Lung (tissue), 12 donors: Measurements from ENCODE around the gene PLCB2. TPM values are rescaled to one million over a fixed set of nuclear protein-coding genes. Genes with fewer than 3 reads are reported as not detected.

Experiments
- ATAC-seq: fragments of 200-7000 bp; cut with Tn5 transposase; one replicate; pipeline ENCODE4 v1.9.1; 2020; ENCODE audit warnings: moderate number of reproducible peaks; ENCODE audit not compliant: insufficient read depth, low FRiP score
- DNase-seq, 3 donors: peaks; one replicate each; pipeline ENCODE4 v3.0.0-alpha.2; 2013 to 2017
- H3K27ac ChIP-seq, 2 donors: one replicate each; pipeline ENCODE4 v1.5.1; 2013; ENCODE audit warnings: mild to moderate bottlenecking in 2 of 2, moderate library complexity in 2 of 2, control low read depth in 1 of 2, inconsistent platforms in 1 of 2, low read depth in 1 of 2, low read length in 1 of 2
- H3K27me3 ChIP-seq, 3 donors: one replicate each; pipeline ENCODE4 v1.5.1; 2013; ENCODE audit warnings: low read length in 2 of 3; ENCODE audit not compliant: control insufficient read depth in 3 of 3, insufficient read depth in 3 of 3
- H3K36me3 ChIP-seq, 4 donors: one replicate each; pipeline ENCODE4 v1.5.1; 2013; ENCODE audit warnings: low read length in 4 of 4, mild to moderate bottlenecking in 1 of 4, moderate library complexity in 1 of 4; ENCODE audit not compliant: control insufficient read depth in 4 of 4, insufficient read depth in 4 of 4
- H3K4me1 ChIP-seq, 5 donors: one replicate each; pipeline ENCODE4 v1.5.1; 2013; ENCODE audit warnings: low read length in 5 of 5, mild to moderate bottlenecking in 2 of 5, moderate library complexity in 1 of 5; ENCODE audit not compliant: control insufficient read depth in 5 of 5, insufficient read depth in 5 of 5
- H3K4me3 ChIP-seq: one replicate; pipeline ENCODE4 v1.5.1; 2013; ENCODE audit warnings: mild to moderate bottlenecking, control low read depth, moderate library complexity
- H3K9ac ChIP-seq, 2 donors: one replicate each; pipeline ENCODE4 v1.5.1; 2013; ENCODE audit warnings: low read length in 2 of 2, control low read depth in 1 of 2; ENCODE audit not compliant: insufficient read depth in 1 of 2
- H3K9me3 ChIP-seq, 4 donors: one replicate each; pipeline ENCODE4 v1.5.1; 2013; ENCODE audit warnings: low read length in 3 of 4, mild to moderate bottlenecking in 1 of 4, moderate library complexity in 1 of 4; ENCODE audit not compliant: control insufficient read depth in 4 of 4, insufficient read depth in 3 of 4
- CTCF ChIP-seq: IDR thresholded peaks from 2 replicates; pipeline ENCODE4 v1.5.1; 2012; ENCODE audit warnings: mild to moderate bottlenecking; ENCODE audit errors: control extremely low read depth, extremely low read depth
- WGBS, 2 donors: extraction: QIAGEN DNeasy Blood & Tissue Kit; methylation state at CpG; one replicate each; pipeline ENCODE4 v1.1.7; 2013; 5-methylcytosine and 5-hydroxymethylcytosine counted together
- polyA plus RNA-seq, 2 donors: library from polyadenylated mRNA; stranded (reverse); fragments of 200-250 nt; gene quantifications; one replicate each; pipeline ENCODE4 v1.2.1, GENCODE V29; 2013
- total RNA-seq, 2 donors: library from RNA; depleted of rRNA in 1 of 2; stranded (reverse); fragments of >200 nt in 1 of 2; gene quantifications; one replicate each; pipeline ENCODE4 v1.2.1, GENCODE V29; 2014 to 2021
- donor health status: control.
- donor health status: control.
- donor health status: Bipolar disorder and iron deficiency.
- donor health status: healthy.
- donor health status: DM: yes; HTN: yes; CAD: no.

The PLCB2 gene
- total and polyA plus RNA-seq, 4 donors = 17.9 to 76.7 (median 51.2) TPM

GRCh38 chr15:40286794-40287193 lies 20.9 kb downstream of the PLCB2 start:
- H3K36me3 ChIP-seq = peaks cover 0 to 5% (median 1%) of the 10 kb centered on the region in 4 donors

GRCh38 chr15:40286061-40286532 lies 21.6 kb downstream of the PLCB2 start:
- Histone ChIP-seq H3K4me3 (no peak overlapping the region), H3K27ac (no peak overlapping the region), H3K9me3 (no peaks in the 10 kb centered on the region), H3K4me1 (peaks cover 0 to 44% (median 14%) of the 10 kb centered on the region in 5 donors), H3K9ac (no peak overlapping the region), H3K27me3 (peaks cover 3 to 26% (median 14%) of the 10 kb centered on the region in 3 donors), H3K36me3 (peaks cover 0 to 5% (median 1%) of the 10 kb centered on the region in 4 donors)
- DNase-seq (no peak), ATAC-seq (no peak)
- WGBS, 2 donors = 81 to 82% methylated on average over 7 of the region's 7 CpGs
- TF ChIP-seq CTCF = no peak

More at GRCh38 chr15:40286794-40287193, 20.9 kb downstream of the PLCB2 start:
- no peak for ATAC-seq
- TF ChIP-seq CTCF = no peak
- WGBS, 2 donors = 80 to 81% methylated on average over 7 of the region's 7 CpGs
- Histone ChIP-seq H3K4me1 (peaks cover 0 to 40% (median 14%) of the 10 kb centered on the region in 5 donors), H3K4me3 (no peak overlapping the region), H3K27me3 (peaks cover 0 to 20% (median 12%) of the 10 kb centered on the region in 3 donors), H3K9me3 (no peaks in the 10 kb centered on the region), H3K9ac (no peak overlapping the region), H3K27ac (no peak overlapping the region)
- no peak for DNase-seq

GRCh38 chr15:40285554-40286011 lies 22.2 kb downstream of the PLCB2 start:
- Histone ChIP-seq H3K27me3 (peaks cover 3 to 31% (median 19%) of the 10 kb centered on the region in 3 donors), H3K4me3 (no peak overlapping the region), H3K4me1 (peaks cover 0 to 41% (median 11%) of the 10 kb centered on the region in 5 donors), H3K27ac (no peak overlapping the region), H3K9me3 (no peaks in the 10 kb centered on the region), H3K9ac (no peak overlapping the region), H3K36me3 (peaks cover 0 to 5% (median 1%) of the 10 kb centered on the region in 4 donors)
- WGBS, 2 donors = 12 to 28% methylated on average over 1 of the region's 1 CpG
- ATAC-seq = no peak
- TF ChIP-seq CTCF = no peak
- no peak for DNase-seq
